Mesenchymal stem cell (in vitro differentiated cells and primary cell): ENCODE results near the gene ILDR1. TPM values are rescaled to one million over a fixed set of nuclear protein-coding genes. Genes with fewer than 3 reads are reported as not detected.

Experiments
- DNase-seq: peaks from one replicate; pipeline ENCODE4 v3.0.0-alpha.2; 2013
- H2AFZ ChIP-seq: one replicate; pipeline ENCODE4 v1.6.1; 2013; ENCODE audit warnings: low read depth, mild to moderate bottlenecking, control low read depth, inconsistent platforms, low read length, moderate library complexity
- H2AK5ac ChIP-seq: 2 replicates; pipeline ENCODE4 v1.6.1; 2013; ENCODE audit warnings: low read length, moderate library complexity, mild to moderate bottlenecking, inconsistent platforms; ENCODE audit not compliant: severe bottlenecking
- H2BK120ac ChIP-seq: one replicate; pipeline ENCODE4 v1.6.1; 2013; ENCODE audit warnings: low read depth, mild to moderate bottlenecking, inconsistent platforms, low read length, moderate library complexity
- H2BK12ac ChIP-seq, 2 experiments: one replicate each; pipeline ENCODE4 v1.6.1; 2013; ENCODE audit warnings: inconsistent platforms in 2 of 2, low read length in 2 of 2, mild to moderate bottlenecking in 2 of 2, moderate library complexity in 2 of 2, control low read depth in 1 of 2
- H2BK15ac ChIP-seq: one replicate; pipeline ENCODE4 v1.6.1; 2013; ENCODE audit warnings: mild to moderate bottlenecking, low read depth, inconsistent platforms; ENCODE audit not compliant: poor library complexity, severe bottlenecking
- H2BK5ac ChIP-seq: 2 replicates; pipeline ENCODE4 v1.6.1; 2013; ENCODE audit warnings: low read depth, mild to moderate bottlenecking, low read length, control low read depth, inconsistent platforms; ENCODE audit not compliant: poor library complexity, severe bottlenecking
- H3K14ac ChIP-seq, 2 experiments: one replicate each; pipeline ENCODE4 v1.6.1; 2013; ENCODE audit warnings: inconsistent platforms in 2 of 2, low read length in 2 of 2, control low read depth in 1 of 2, mild to moderate bottlenecking in 1 of 2, moderate library complexity in 1 of 2
- H3K18ac ChIP-seq, 2 experiments: one replicate each; pipeline ENCODE4 v1.6.1; 2013; ENCODE audit warnings: inconsistent platforms in 2 of 2, low read length in 2 of 2, control low read depth in 1 of 2, low read depth in 1 of 2, mild to moderate bottlenecking in 1 of 2
- H3K23ac ChIP-seq, 2 experiments: one replicate each; pipeline ENCODE4 v1.6.1; 2013; ENCODE audit warnings: inconsistent platforms in 2 of 2, low read length in 2 of 2, mild to moderate bottlenecking in 2 of 2, moderate library complexity in 2 of 2, control low read depth in 1 of 2
- H3K27ac ChIP-seq: 2 replicates; pipeline ENCODE4 v1.5.1; 2013; ENCODE audit warnings: mild to moderate bottlenecking, moderate library complexity, low read length, control low read depth, inconsistent platforms; ENCODE audit not compliant: poor library complexity, severe bottlenecking
- H3K27me3 ChIP-seq, 2 experiments: 2 replicates each; pipeline versions ENCODE4 v1.6.1 to v1.7.0; 2013; ENCODE audit warnings: low read length in 2 of 2, mild to moderate bottlenecking in 2 of 2, moderate library complexity in 2 of 2, control low read depth in 1 of 2, inconsistent platforms in 1 of 2; ENCODE audit not compliant: control insufficient read depth in 1 of 2, insufficient read depth in 1 of 2
- H3K36me3 ChIP-seq, 2 experiments: 2 replicates each; pipeline versions ENCODE4 v1.6.1 to v1.7.0; 2013; ENCODE audit warnings: low read length in 2 of 2, control low read depth in 1 of 2, inconsistent platforms in 1 of 2, low read depth in 1 of 2, mild to moderate bottlenecking in 1 of 2; ENCODE audit not compliant: insufficient read depth in 2 of 2, control insufficient read depth in 1 of 2
- H3K4ac ChIP-seq, 2 experiments: one replicate each; pipeline ENCODE4 v1.6.1; 2013; ENCODE audit warnings: inconsistent platforms in 2 of 2, low read length in 2 of 2, mild to moderate bottlenecking in 2 of 2, moderate library complexity in 2 of 2, control low read depth in 1 of 2, low read depth in 1 of 2
- H3K4me1 ChIP-seq: 2 replicates; pipeline ENCODE4 v1.6.1; 2013; ENCODE audit warnings: low read depth, low read length, control low read depth; ENCODE audit not compliant: control insufficient read depth, insufficient read depth
- H3K4me2 ChIP-seq: 2 replicates; pipeline ENCODE4 v1.6.1; 2013; ENCODE audit warnings: low read length, mild to moderate bottlenecking, inconsistent platforms; ENCODE audit not compliant: poor library complexity, severe bottlenecking
- H3K4me3 ChIP-seq, 2 experiments: 2 replicates each; pipeline versions ENCODE4 v1.5.1 to v1.7.0; 2013; ENCODE audit warnings: low read length in 2 of 2, mild to moderate bottlenecking in 2 of 2, control low read depth in 1 of 2, low read depth in 1 of 2; ENCODE audit not compliant: insufficient read depth in 1 of 2
- H3K79me1 ChIP-seq: replicated peaks from 2 replicates; pipeline ENCODE4 v1.6.1; 2013; ENCODE audit warnings: mild to moderate bottlenecking, control low read depth, low read length, inconsistent platforms; ENCODE audit not compliant: poor library complexity, severe bottlenecking
- H3K9ac ChIP-seq: 2 replicates; pipeline ENCODE4 v1.7.0; 2013; ENCODE audit warnings: mild to moderate bottlenecking, low read length, moderate library complexity
- H3K9me3 ChIP-seq: 2 replicates; pipeline ENCODE4 v1.7.0; 2013; ENCODE audit warnings: mild to moderate bottlenecking, low read length; ENCODE audit not compliant: control insufficient read depth
- H4K8ac ChIP-seq: one replicate; pipeline ENCODE4 v1.6.1; 2013; ENCODE audit warnings: inconsistent platforms, mild to moderate bottlenecking, low read length, moderate library complexity
- H4K91ac ChIP-seq: one replicate; pipeline ENCODE4 v1.6.1; 2013; ENCODE audit warnings: mild to moderate bottlenecking, low read length, inconsistent platforms
- WGBS: methylation state at CpG from one replicate; pipeline ENCODE4 v1.1.7; 2013; ENCODE audit warnings: mixed read lengths; 5-methylcytosine and 5-hydroxymethylcytosine counted together
- polyA plus RNA-seq, 2 experiments: library from polyadenylated mRNA; stranded (reverse); fragments of 200-250 nt; gene quantifications; one replicate each; pipeline ENCODE4 v1.2.3, GENCODE V29; 2013

ILDR1 gene
- polyA plus RNA-seq (2013, experiment 1 of 2), result not detected
- polyA plus RNA-seq (2013, experiment 2 of 2), result not detected

GRCh38 chr3:122021811-122022401, at the start of gene ILDR1:
Gene ILDR1, minus strand, starts transcription at chr3:122022247. Its CDS starts 170 bp downstream, at chr3:122022077.
- Histone ChIP-seq H3K14ac (no peak within 1 kb of the TSS), H3K23ac (no peak within 1 kb of the TSS), H2BK5ac (no peak within 1 kb of the TSS), H3K9ac (no peak within 1 kb of the TSS), H3K79me1 (no peaks in the 10 kb centered on the region), H3K4me1 (peaks cover 7% of the 10 kb centered on the region), H3K9me3 (no peaks in the 10 kb centered on the region), H3K4me2 (peak within 1 kb of the TSS; percentile 81), H3K4me3 (no peak within 1 kb of the TSS), H4K91ac (no peak within 1 kb of the TSS), H2BK12ac (no peak within 1 kb of the TSS), H2AFZ (no peak within 1 kb of the TSS), H2BK120ac (no peak within 1 kb of the TSS), H3K18ac (no peak within 1 kb of the TSS), H3K27ac (no peak within 1 kb of the TSS), H3K27me3 (peaks cover 23 to 35% of the 10 kb centered on the region in 2 experiments), H2BK15ac (no peak within 1 kb of the TSS), H4K8ac (peak within 1 kb of the TSS; percentile 15), H2AK5ac (no peak within 1 kb of the TSS), H3K36me3 (no peaks in the 10 kb centered on the region), H3K4ac (no peak within 1 kb of the TSS)
- DNase-seq, result no peak
- 4% methylated on average over 31 of the region's 43 CpGs for WGBS

DNA sequence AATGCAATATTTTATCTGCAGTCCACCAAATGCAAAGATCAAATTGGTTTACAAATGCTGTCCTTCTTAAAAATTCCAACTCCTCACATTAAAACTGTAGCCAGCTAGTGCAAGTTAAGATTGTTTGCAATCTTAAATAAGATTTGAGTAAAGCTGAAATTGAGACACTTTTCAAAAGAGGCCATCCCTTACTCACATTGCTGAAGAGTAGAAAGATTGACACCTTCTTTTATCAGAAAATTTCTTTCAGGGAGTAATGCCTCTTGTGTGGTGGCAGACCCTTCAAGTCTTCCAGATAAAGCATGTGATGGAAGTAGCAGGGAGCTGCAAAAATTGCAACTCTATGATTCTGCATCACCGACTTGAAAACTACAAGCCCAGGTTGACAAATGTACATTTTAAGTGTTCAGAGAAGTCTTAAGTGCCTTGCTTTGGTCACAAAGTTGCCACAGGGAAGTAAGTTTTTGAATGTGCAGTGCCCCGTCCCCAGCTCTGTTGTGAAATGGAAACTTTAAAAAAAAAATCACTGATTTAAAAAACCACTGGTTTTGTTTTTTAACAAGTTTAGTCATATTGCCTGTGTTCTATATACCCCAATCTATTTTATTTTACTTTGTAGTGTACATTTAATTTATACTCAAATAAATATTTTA, 45.7 kb upstream of the ILDR1 start:
- no peak for DNase-seq
- Histone ChIP-seq H3K27ac (no peak overlapping the region), H2BK120ac (no peak overlapping the region), H3K9ac (no peak overlapping the region), H2AFZ (no peak overlapping the region), H3K4ac (no peak overlapping the region), H3K4me2 (no peak overlapping the region), H3K4me1 (no peaks in the 10 kb centered on the region), H3K36me3 (no peaks in the 10 kb centered on the region), H3K14ac (no peak overlapping the region), H2BK5ac (no peak overlapping the region), H2BK12ac (no peak overlapping the region), H3K23ac (no peak overlapping the region), H3K79me1 (no peaks in the 10 kb centered on the region), H4K91ac (no peak overlapping the region), H2BK15ac (no peak overlapping the region), H3K4me3 (no peak overlapping the region), H3K9me3 (no peaks in the 10 kb centered on the region), H3K18ac (no peak overlapping the region), H3K27me3 (peaks cover 3 to 13% of the 10 kb centered on the region in 2 experiments), H2AK5ac (no peak overlapping the region), H4K8ac (no peak overlapping the region)
- 93% methylated on average over 1 of the region's 2 CpGs for WGBS

- Histone ChIP-seq H4K91ac (no peak overlapping the region), H4K8ac (no peak overlapping the region), H3K23ac (no peak overlapping the region), H3K9me3 (no peaks in the 10 kb centered on the region), H2BK15ac (no peak overlapping the region), H2BK120ac (no peak overlapping the region), H3K27me3 (peaks cover 3 to 13% of the 10 kb centered on the region in 2 experiments), H3K14ac (no peak overlapping the region), H3K27ac (no peak overlapping the region), H3K4ac (no peak overlapping the region), H3K36me3 (no peaks in the 10 kb centered on the region), H3K79me1 (no peaks in the 10 kb centered on the region), H3K9ac (no peak overlapping the region), H3K4me1 (no peaks in the 10 kb centered on the region), H2AK5ac (no peak overlapping the region), H3K18ac (no peak overlapping the region), H2AFZ (no peak overlapping the region), H3K4me3 (no peak overlapping the region), H2BK12ac (no peak overlapping the region), H2BK5ac (no peak overlapping the region), H3K4me2 (no peak overlapping the region)
- 81% methylated on average over 5 of the region's 5 CpGs for WGBS
- no peak for DNase-seq
Measured at GRCh38 chr3:122067214-122067550, 45.1 kb upstream of the ILDR1 start.

- Histone ChIP-seq H3K27me3 (peaks cover 3 to 13% of the 10 kb centered on the region in 2 experiments), H3K14ac (no peak overlapping the region), H3K9ac (no peak overlapping the region), H4K8ac (no peak overlapping the region), H3K4me2 (no peak overlapping the region), H3K9me3 (no peaks in the 10 kb centered on the region), H3K36me3 (no peaks in the 10 kb centered on the region), H3K4me3 (no peak overlapping the region), H3K79me1 (no peaks in the 10 kb centered on the region), H2AFZ (no peak overlapping the region), H2BK5ac (no peak overlapping the region), H3K27ac (no peak overlapping the region), H4K91ac (no peak overlapping the region), H2BK120ac (no peak overlapping the region), H3K4ac (no peak overlapping the region), H3K18ac (no peak overlapping the region), H2AK5ac (no peak overlapping the region), H3K4me1 (no peaks in the 10 kb centered on the region), H2BK15ac (no peak overlapping the region), H3K23ac (no peak overlapping the region), H2BK12ac (no peak overlapping the region)
- 52% methylated on average over 6 of the region's 6 CpGs for WGBS
- no peak for DNase-seq
Measured at GRCh38 chr3:122066331-122067213, 44.5 kb upstream of the ILDR1 start.
